Lung (tissue), 12 donors: Measurements from ENCODE around the gene TUBD1. TPM values are rescaled to one million over a fixed set of nuclear protein-coding genes. Genes with fewer than 3 reads are reported as not detected.
"Not testable (repeated sequence)": the region's sequence is repeated elsewhere in the genome, so short reads cannot be mapped to it uniquely, and the experiment has no call there.

ENCODE experiments used
- ATAC-seq: fragments of 200-7000 bp; cut with Tn5 transposase; one replicate; pipeline ENCODE4 v1.9.1; 2020; ENCODE audit warnings: moderate number of reproducible peaks; ENCODE audit not compliant: insufficient read depth, low FRiP score
- DNase-seq, 3 donors: peaks; one replicate each; pipeline ENCODE4 v3.0.0-alpha.2; 2013 to 2017
- H3K27ac ChIP-seq, 2 donors: one replicate each; pipeline ENCODE4 v1.5.1; 2013; ENCODE audit warnings: mild to moderate bottlenecking in 2 of 2, moderate library complexity in 2 of 2, control low read depth in 1 of 2, inconsistent platforms in 1 of 2, low read depth in 1 of 2, low read length in 1 of 2
- H3K27me3 ChIP-seq, 3 donors: one replicate each; pipeline ENCODE4 v1.5.1; 2013; ENCODE audit warnings: low read length in 2 of 3; ENCODE audit not compliant: control insufficient read depth in 3 of 3, insufficient read depth in 3 of 3
- H3K36me3 ChIP-seq, 4 donors: one replicate each; pipeline ENCODE4 v1.5.1; 2013; ENCODE audit warnings: low read length in 4 of 4, mild to moderate bottlenecking in 1 of 4, moderate library complexity in 1 of 4; ENCODE audit not compliant: control insufficient read depth in 4 of 4, insufficient read depth in 4 of 4
- H3K4me1 ChIP-seq, 5 donors: one replicate each; pipeline ENCODE4 v1.5.1; 2013; ENCODE audit warnings: low read length in 5 of 5, mild to moderate bottlenecking in 2 of 5, moderate library complexity in 1 of 5; ENCODE audit not compliant: control insufficient read depth in 5 of 5, insufficient read depth in 5 of 5
- H3K4me3 ChIP-seq: one replicate; pipeline ENCODE4 v1.5.1; 2013; ENCODE audit warnings: mild to moderate bottlenecking, control low read depth, moderate library complexity
- H3K9ac ChIP-seq, 2 donors: one replicate each; pipeline ENCODE4 v1.5.1; 2013; ENCODE audit warnings: low read length in 2 of 2, control low read depth in 1 of 2; ENCODE audit not compliant: insufficient read depth in 1 of 2
- H3K9me3 ChIP-seq, 4 donors: one replicate each; pipeline ENCODE4 v1.5.1; 2013; ENCODE audit warnings: low read length in 3 of 4, mild to moderate bottlenecking in 1 of 4, moderate library complexity in 1 of 4; ENCODE audit not compliant: control insufficient read depth in 4 of 4, insufficient read depth in 3 of 4
- CTCF ChIP-seq: IDR thresholded peaks from 2 replicates; pipeline ENCODE4 v1.5.1; 2012; ENCODE audit warnings: mild to moderate bottlenecking; ENCODE audit errors: control extremely low read depth, extremely low read depth
- WGBS, 2 donors: extraction: QIAGEN DNeasy Blood & Tissue Kit; methylation state at CpG; one replicate each; pipeline ENCODE4 v1.1.7; 2013; 5-methylcytosine and 5-hydroxymethylcytosine counted together
- polyA plus RNA-seq, 2 donors: library from polyadenylated mRNA; stranded (reverse); fragments of 200-250 nt; gene quantifications; one replicate each; pipeline ENCODE4 v1.2.1, GENCODE V29; 2013
- total RNA-seq, 2 donors: library from RNA; depleted of rRNA in 1 of 2; stranded (reverse); fragments of >200 nt in 1 of 2; gene quantifications; one replicate each; pipeline ENCODE4 v1.2.1, GENCODE V29; 2014 to 2021
- donor health status: control.
- donor health status: control.
- donor health status: Bipolar disorder and iron deficiency.
- donor health status: healthy.
- donor health status: DM: yes; HTN: yes; CAD: no.

Gene TUBD1
- total and polyA plus RNA-seq, 4 donors, result 4.8 to 15.3 (median 5.4) TPM

- H3K9me3 ChIP-seq, result no peaks in the 10 kb centered on the region
- WGBS, 2 donors, result 54 to 80% methylated on average over 3 of the region's 3 CpGs
- DNase-seq, result no peak
- TF ChIP-seq CTCF, result no peak
- no peak overlapping the region for H3K27ac ChIP-seq
- H3K4me3 ChIP-seq, result no peak overlapping the region
- H3K9ac ChIP-seq, result no peak overlapping the region
- H3K27me3 ChIP-seq, result no peaks in the 10 kb centered on the region
- peaks cover 10 to 15% (median 12%) of the 10 kb centered on the region in 4 donors for H3K36me3 ChIP-seq
- H3K4me1 ChIP-seq, result no peaks in the 10 kb centered on the region
- no peak for ATAC-seq
Measured at GRCh38 chr17:59876107-59876506, 16.6 kb downstream of the TUBD1 start.

GRCh38 chr17:59874376-59874775, 18.4 kb downstream of the TUBD1 start:
- Histone ChIP-seq H3K4me1 (peaks cover 0 to 2% (median 0%) of the 10 kb centered on the region in 5 donors), H3K4me3 (no peak overlapping the region), H3K9me3 (no peaks in the 10 kb centered on the region), H3K27ac (no peak overlapping the region), H3K9ac (no peak overlapping the region), H3K27me3 (no peaks in the 10 kb centered on the region), H3K36me3 (peaks cover 7 to 15% (median 12%) of the 10 kb centered on the region in 4 donors)
- ATAC-seq (no peak), DNase-seq (no peak)
- 93 to 95% methylated on average over 2 of the region's 2 CpGs for WGBS, 2 donors
- TF ChIP-seq CTCF, result no peak

GRCh38 chr17:59873414-59873813, 19.3 kb downstream of the TUBD1 start:
- not testable (repeated sequence) for ATAC-seq, H3K27ac ChIP-seq, H3K4me1 ChIP-seq, H3K4me3 ChIP-seq, H3K27me3 ChIP-seq, H3K9me3 ChIP-seq, H3K9ac ChIP-seq, DNase-seq
- 96% methylated on average over 8 of the region's 8 CpGs for WGBS, 2 donors
- H3K36me3 ChIP-seq, result peaks cover 7 to 13% (median 11%) of the 10 kb centered on the region in 4 donors

- H3K9me3 ChIP-seq, result no peaks in the 10 kb centered on the region
- no peak overlapping the region for H3K4me3 ChIP-seq
- H3K27me3 ChIP-seq, result no peaks in the 10 kb centered on the region
- no peak overlapping the region for H3K9ac ChIP-seq
- ATAC-seq (no peak), DNase-seq (no peak)
- peaks cover 0 to 2% (median 0%) of the 10 kb centered on the region in 5 donors for H3K4me1 ChIP-seq
- H3K27ac ChIP-seq, result no peak overlapping the region
- TF ChIP-seq CTCF, result no peak
- peaks cover 7 to 13% (median 10%) of the 10 kb centered on the region in 4 donors for H3K36me3 ChIP-seq
Measured at GRCh38 chr17:59872351-59872750, 20.4 kb downstream of the TUBD1 start.
